Panc1 (cell line): ENCODE results near the gene VASH2. TPM values are rescaled to one million over a fixed set of nuclear protein-coding genes. Genes with fewer than 3 reads are reported as not detected.

Experiments used
- ATAC-seq: fragments of 200-7000 bp; cut with Tn5 transposase; 2 replicates; pipeline ENCODE4 v1.9.1; 2020; ENCODE audit warnings: mild to moderate bottlenecking, moderate library complexity
- BruUV-seq: library from RNA; stranded (reverse); fragments of 400-500 nt; replicated peaks from 2 replicates; lab custom pipeline; 2021; lab: Mats Ljungman, UMichigan
- CTCF ChIA-PET: fragments of 300-600 bp; sonication (Branson Sonifier 250); formaldehyde crosslinking; loops from one replicate; lab custom pipeline; 2022; ENCODE audit warnings: antibody characterized with exemption; lab: Charles Lee
- POLR2A ChIA-PET: fragments of 300-600 bp; sonication (Branson Sonifier 250); formaldehyde crosslinking; loops from one replicate; lab custom pipeline; 2022; ENCODE audit warnings: antibody characterized with exemption; lab: Charles Lee
- DNase-seq: peaks from one replicate; pipeline ENCODE4 v3.0.0-alpha.2; 2010; ENCODE audit warnings: low read depth, low spot score
- H3K27ac ChIP-seq: 2 replicates; pipeline ENCODE4 v1.5.1; 2011; ENCODE audit warnings: mild to moderate bottlenecking, low read length, inconsistent platforms
- H3K27me3 ChIP-seq: fragments of 200-500 bp; sonication (Bioruptor generic); 2 replicates; pipeline ENCODE4 v1.6.0; 2014; ENCODE audit warnings: low read length, inconsistent platforms; ENCODE audit not compliant: control insufficient read depth, insufficient read depth
- H3K36me3 ChIP-seq: fragments of 200-500 bp; sonication (Bioruptor generic); 2 replicates; pipeline ENCODE4 v1.5.1; 2014; ENCODE audit warnings: inconsistent platforms, mild to moderate bottlenecking, low read length, moderate library complexity; ENCODE audit not compliant: control insufficient read depth, insufficient read depth
- H3K4me1 ChIP-seq: 2 replicates; pipeline ENCODE4 v1.5.1; 2011; ENCODE audit warnings: inconsistent platforms, mild to moderate bottlenecking, low read length, moderate library complexity; ENCODE audit not compliant: control insufficient read depth, insufficient read depth
- H3K4me3 ChIP-seq, 2 experiments: 2 replicates each; pipeline ENCODE4 v1.5.1; 2011 to 2012; ENCODE audit warnings: low read depth in 2 of 2, low read length in 2 of 2, mild to moderate bottlenecking in 2 of 2, inconsistent platforms in 1 of 2, moderate library complexity in 1 of 2
- H3K9me3 ChIP-seq: fragments of 200-500 bp; sonication (Bioruptor generic); 2 replicates; pipeline ENCODE4 v1.5.1; 2014; ENCODE audit warnings: low read depth, mild to moderate bottlenecking, inconsistent platforms, low read length, moderate library complexity; ENCODE audit not compliant: control insufficient read depth, insufficient read depth
- CTCF ChIP-seq: fragments of 450-650 bp; IDR thresholded peaks from 2 replicates; pipeline ENCODE4 v1.5.1; 2017; ENCODE audit warnings: mild to moderate bottlenecking
- POLR2AphosphoS5 ChIP-seq: IDR thresholded peaks from 2 replicates; pipeline ENCODE4 v1.6.1; 2012; ENCODE audit warnings: mild to moderate bottlenecking, low read depth, low read length, moderate library complexity
- REST ChIP-seq, 2 experiments: IDR thresholded peaks; 2 replicates each; pipeline ENCODE4 v1.6.1; 2011 to 2012; ENCODE audit warnings: low read depth in 2 of 2, control low read depth in 1 of 2, low read length in 1 of 2, mild to moderate bottlenecking in 1 of 2, moderate library complexity in 1 of 2; ENCODE audit not compliant: insufficient read depth in 1 of 2
- SIN3A ChIP-seq: IDR thresholded peaks from 2 replicates; pipeline ENCODE4 v1.6.1; 2012; ENCODE audit warnings: low read depth, mild to moderate bottlenecking, low read length, moderate library complexity, borderline replicate concordance; ENCODE audit not compliant: insufficient read depth
- TCF7L2 ChIP-seq: IDR thresholded peaks from 2 replicates; pipeline ENCODE4 v1.6.1; 2011; ENCODE audit warnings: mild to moderate bottlenecking, low read depth, low read length, inconsistent platforms
- in situ Hi-C: cut with HindIII; loops from 2 replicates; pipeline ENCODE4 v1.10.0; 2016; ENCODE audit warnings: low sequenced_read_pairs, low pct_unique_long_range_greater_than_20kb
- intact Hi-C: fragments of 100-400 bp; cut with micrococcal nuclease; formaldehyde crosslinking; loops from one replicate; pipeline ENCODE4 v1.10.0; 2022; ENCODE audit not compliant: unreplicated experiment
- total RNA-seq: library from RNA; stranded (reverse); gene quantifications from one replicate; pipeline ENCODE4 v1.2.1, GENCODE V29; 2021; ENCODE audit not compliant: unreplicated experiment

VASH2 gene
- total RNA-seq, 1 experiment from 2014 or later: 1.7 TPM

- no peaks in the 10 kb centered on the region for H3K4me1 ChIP-seq
- POLR2A ChIA-PET: no interaction called here
- H3K36me3 ChIP-seq: no peaks in the 10 kb centered on the region
- H3K4me3 ChIP-seq: no peak overlapping the region
- no peaks in the 10 kb centered on the region; the same call in 1 of the 2 replicates for H3K27me3 ChIP-seq
- TF ChIP-seq POLR2AphosphoS5: no peak
- no peak for TF ChIP-seq TCF7L2
- TF ChIP-seq REST (IDR thresholded peaks at IDR 0.05; ENCODE audit: insufficient read depth in 1 of 2, low read depth in 2 of 2, low read length in 1 of 2): no peak
- TF ChIP-seq SIN3A: no peak
- TF ChIP-seq CTCF: no peak
- H3K9me3 ChIP-seq: no peaks in the 10 kb centered on the region
- CTCF ChIA-PET: no interaction called here
- intact Hi-C loops: no loop called here
- DNase-seq (no peak), ATAC-seq (no peak)
- BruUV-seq: no TSS peak
- no peak overlapping the region for H3K27ac ChIP-seq
- in situ Hi-C loops: no loop called here
Observed at GRCh38 chr1:212981571-212982328, 31.4 kb downstream of the VASH2 start.

GRCh38 chr1:212982430-212983152 lies 32.2 kb downstream of the VASH2 start:
- no peak overlapping the region for H3K27ac ChIP-seq
- no peaks in the 10 kb centered on the region for H3K9me3 ChIP-seq
- ATAC-seq (no peak), DNase-seq (no peak)
- POLR2A ChIA-PET: no interaction called here
- H3K36me3 ChIP-seq: no peaks in the 10 kb centered on the region
- CTCF ChIA-PET: no interaction called here
- TF ChIP-seq SIN3A (no peak), POLR2AphosphoS5 (no peak), CTCF (no peak), TCF7L2 (no peak), REST (IDR thresholded peaks at IDR 0.05; ENCODE audit: insufficient read depth in 1 of 2, low read depth in 2 of 2, low read length in 1 of 2) (no peak)
- in situ Hi-C loops: no loop called here
- no TSS peak for BruUV-seq
- H3K4me3 ChIP-seq: no peak overlapping the region
- no peaks in the 10 kb centered on the region for H3K4me1 ChIP-seq
- intact Hi-C loops: no loop called here
- H3K27me3 ChIP-seq: no peaks in the 10 kb centered on the region; the same call in 1 of the 2 replicates
